Stomach (tissue), 9 donors: Measurements from ENCODE around the gene MKX. TPM values are rescaled to one million over a fixed set of nuclear protein-coding genes. Genes with fewer than 3 reads are reported as not detected.

Source experiments
- DNase-seq, 2 donors: peaks; one replicate each; pipeline versions ENCODE4 v3.0.0 to v3.0.0-alpha.2; 2013 to 2019
- H3K27ac ChIP-seq, 5 donors: fragments of 200-600 bp in 4 of 5; sonication (generic) in 4 of 5; one replicate each; pipeline ENCODE4 v1.5.1; 2013 to 2019; ENCODE audit warnings: mild to moderate bottlenecking in 1 of 5, moderate library complexity in 1 of 5
- H3K27me3 ChIP-seq, 3 donors: fragments of 200-600 bp; sonication (generic); one replicate each; pipeline ENCODE4 v1.5.1; 2017 to 2019; ENCODE audit warnings: mixed run types in 1 of 3
- H3K36me3 ChIP-seq, 4 donors: fragments of 200-600 bp; sonication (generic); 1 replicate in 3 of 4; 2 replicates in 1 of 4; pipeline ENCODE4 v1.5.1; 2016 to 2019
- H3K4me1 ChIP-seq, 4 donors: fragments of 200-600 bp; sonication (generic); one replicate each; pipeline ENCODE4 v1.5.1; 2016 to 2019
- H3K4me3 ChIP-seq, 4 donors: fragments of 200-600 bp; sonication (generic) in 3 of 4; one replicate each; pipeline ENCODE4 v1.5.1; 2016 to 2019; ENCODE audit warnings: mild to moderate bottlenecking in 1 of 4
- H3K9me3 ChIP-seq, 4 donors: fragments of 200-600 bp; sonication (generic); one replicate each; pipeline ENCODE4 v1.5.1; 2016 to 2019
- EP300 ChIP-seq: sonication (generic); formaldehyde crosslinking; IDR thresholded peaks from one replicate; pipeline ENCODE4 v1.6.1; 2017; ENCODE audit warnings: antibody characterized with exemption
- POLR2A ChIP-seq, 4 donors: fragments of 450-650 bp; IDR thresholded peaks; one replicate each; pipeline ENCODE4 v1.6.1; 2016; ENCODE audit warnings: antibody characterized with exemption in 4 of 4, control low read depth in 2 of 4, mild to moderate bottlenecking in 1 of 4, moderate library complexity in 1 of 4
- POLR2AphosphoS5 ChIP-seq, 3 donors: sonication (generic); formaldehyde crosslinking; IDR thresholded peaks; one replicate each; pipeline ENCODE4 v1.6.1; 2016; ENCODE audit warnings: antibody characterized with exemption in 3 of 3
- WGBS, 5 donors: extraction: QIAGEN DNeasy Blood & Tissue Kit in 3 of 5; methylation state at CpG; one replicate each; pipeline versions ENCODE4 v1.1.5 to v1.1.7; 2013 to 2018; 5-methylcytosine and 5-hydroxymethylcytosine counted together
- intact Hi-C: fragments of 100-400 bp; cut with DNase I; formaldehyde crosslinking; loops from one replicate; pipeline ENCODE4 v1.15.1; 2023; ENCODE audit warnings: low total_unique reads
- polyA plus RNA-seq, 3 donors: library from polyadenylated mRNA; stranded (reverse); fragments of 200-250 nt; gene quantifications; one replicate each; pipeline ENCODE4 v1.2.3, GENCODE V29; 2013
- total RNA-seq, 5 donors: library from RNA; depleted of rRNA; stranded (reverse); fragments of >200 nt; gene quantifications; one replicate each; pipeline versions ENCODE4 v1.1.0 to v1.2.3, GENCODE V29; 2014 to 2016
- TF ChIP-seq, protein P1 (sequence below), 7 experiments: fragments of 450-650 bp in 4 of 7; fragments of 200-600 bp in 3 of 7; sonication (generic) in 3 of 7; IDR thresholded peaks; one replicate each; pipeline ENCODE4 v1.5.1; 2016 to 2019; ENCODE audit warnings: antibody characterized with exemption in 7 of 7, control low read depth in 2 of 7, mild to moderate bottlenecking in 1 of 7
- donor health status: healthy with polysubstance abuse.
- donor health status: Bipolar disorder and iron deficiency.
- donor health status: healthy.

MKX gene
- total and polyA plus RNA-seq, 8 donors = 0.06 to 24.1 (median 2.4) TPM; not detected in 2

DNA sequence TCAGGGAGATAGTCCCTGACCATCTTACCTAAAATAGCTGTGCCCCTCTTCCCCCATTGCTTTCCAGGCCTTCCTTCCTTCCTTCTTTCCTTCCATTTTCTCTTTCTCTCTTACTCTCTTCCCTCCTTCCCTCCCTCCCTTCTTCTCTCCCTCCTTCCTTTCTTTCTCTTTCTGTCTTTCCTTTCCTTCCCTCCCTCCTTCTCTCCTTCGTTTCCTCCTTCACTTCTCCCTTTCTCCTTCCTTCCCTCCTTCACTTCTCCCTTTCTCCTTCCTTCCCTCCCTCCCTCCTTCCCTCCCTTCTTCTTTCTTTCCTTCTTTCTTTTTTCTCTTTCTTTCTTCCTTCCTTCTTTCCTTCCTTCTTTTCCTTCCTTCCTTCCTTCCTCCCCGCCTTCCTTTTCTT lies 24.6 kb upstream of the MKX start:
- TF ChIP-seq POLR2A (IDR thresholded peaks at IDR 0.05) (no peak), POLR2AphosphoS5 (IDR thresholded peaks at IDR 0.05) (no peak), EP300 (no peak)
- TF ChIP-seq, protein P1, sequence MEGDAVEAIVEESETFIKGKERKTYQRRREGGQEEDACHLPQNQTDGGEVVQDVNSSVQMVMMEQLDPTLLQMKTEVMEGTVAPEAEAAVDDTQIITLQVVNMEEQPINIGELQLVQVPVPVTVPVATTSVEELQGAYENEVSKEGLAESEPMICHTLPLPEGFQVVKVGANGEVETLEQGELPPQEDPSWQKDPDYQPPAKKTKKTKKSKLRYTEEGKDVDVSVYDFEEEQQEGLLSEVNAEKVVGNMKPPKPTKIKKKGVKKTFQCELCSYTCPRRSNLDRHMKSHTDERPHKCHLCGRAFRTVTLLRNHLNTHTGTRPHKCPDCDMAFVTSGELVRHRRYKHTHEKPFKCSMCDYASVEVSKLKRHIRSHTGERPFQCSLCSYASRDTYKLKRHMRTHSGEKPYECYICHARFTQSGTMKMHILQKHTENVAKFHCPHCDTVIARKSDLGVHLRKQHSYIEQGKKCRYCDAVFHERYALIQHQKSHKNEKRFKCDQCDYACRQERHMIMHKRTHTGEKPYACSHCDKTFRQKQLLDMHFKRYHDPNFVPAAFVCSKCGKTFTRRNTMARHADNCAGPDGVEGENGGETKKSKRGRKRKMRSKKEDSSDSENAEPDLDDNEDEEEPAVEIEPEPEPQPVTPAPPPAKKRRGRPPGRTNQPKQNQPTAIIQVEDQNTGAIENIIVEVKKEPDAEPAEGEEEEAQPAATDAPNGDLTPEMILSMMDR (IDR thresholded peaks at IDR 0.05) = no peak
- Histone ChIP-seq H3K36me3 (no peaks in the 10 kb centered on the region), H3K4me1 (no peaks in the 10 kb centered on the region), H3K9me3 (no peaks in the 10 kb centered on the region), H3K27ac (no peak overlapping the region), H3K27me3 (peaks cover 0 to 9% (median 0%) of the 10 kb centered on the region in 3 donors), H3K4me3 (no peak overlapping the region)
- no peak for DNase-seq
- intact Hi-C loops = no loop called here
- 76 to 85% (median 83%) methylated on average over 2 of the region's 2 CpGs for WGBS, 5 donors

GRCh38 chr10:27760867-27761266 lies 15.2 kb upstream of the MKX start:
- WGBS, 5 donors = 81 to 93% (median 85%) methylated on average over 5 of the region's 5 CpGs
- Histone ChIP-seq H3K9me3 (no peaks in the 10 kb centered on the region), H3K27me3 (no peaks in the 10 kb centered on the region), H3K27ac (no peak overlapping the region), H3K4me1 (no peaks in the 10 kb centered on the region), H3K36me3 (no peaks in the 10 kb centered on the region), H3K4me3 (no peak overlapping the region)
- no peak for DNase-seq
- TF ChIP-seq, protein P1 (IDR thresholded peaks at IDR 0.05) = no peak
- TF ChIP-seq POLR2A (IDR thresholded peaks at IDR 0.05) = no peak
- TF ChIP-seq EP300 = no peak
- TF ChIP-seq POLR2AphosphoS5 (IDR thresholded peaks at IDR 0.05) = no peak
- intact Hi-C loops = no loop called here

DNA sequence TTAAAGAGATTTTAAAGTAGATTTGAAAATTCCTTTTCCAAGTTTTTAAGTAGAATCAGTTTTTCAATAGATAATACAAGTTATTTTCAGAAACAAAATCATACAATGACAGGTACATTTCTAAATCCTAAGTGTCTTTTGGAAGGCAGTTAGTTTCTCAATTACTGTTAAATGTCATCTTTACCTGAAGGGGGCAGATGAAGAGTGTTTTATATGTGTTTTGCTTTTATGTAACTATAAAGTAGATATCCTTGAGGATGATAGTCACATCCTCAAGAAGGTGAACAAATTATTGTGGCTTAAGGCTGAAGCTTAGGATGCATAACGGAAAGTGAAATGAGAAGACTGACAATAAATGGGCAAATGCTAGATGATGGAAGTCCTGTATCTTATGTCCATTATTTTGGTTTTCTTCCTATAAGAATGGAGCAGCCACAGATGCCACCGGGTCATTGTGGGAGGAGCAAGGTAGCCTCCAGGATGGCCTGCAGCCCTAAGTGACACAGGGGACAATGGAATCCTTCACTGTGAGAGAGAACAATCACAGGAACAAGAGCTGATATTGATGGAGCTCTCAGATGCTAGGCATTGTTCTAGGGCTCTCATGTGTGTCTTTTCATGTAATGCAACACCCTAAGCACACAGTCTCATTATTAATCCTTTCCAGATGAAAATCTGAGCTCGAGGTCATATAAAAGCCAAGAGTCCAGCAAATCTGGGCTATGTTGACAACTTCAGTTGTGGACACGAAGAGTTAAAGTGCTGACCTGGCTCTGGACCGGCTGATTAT lies 14.1 kb upstream of the MKX start:
- WGBS, 5 donors = 46 to 57% (median 47%) methylated on average over 5 of the region's 5 CpGs
- no peak for DNase-seq
- intact Hi-C loops = no loop called here

DNA sequence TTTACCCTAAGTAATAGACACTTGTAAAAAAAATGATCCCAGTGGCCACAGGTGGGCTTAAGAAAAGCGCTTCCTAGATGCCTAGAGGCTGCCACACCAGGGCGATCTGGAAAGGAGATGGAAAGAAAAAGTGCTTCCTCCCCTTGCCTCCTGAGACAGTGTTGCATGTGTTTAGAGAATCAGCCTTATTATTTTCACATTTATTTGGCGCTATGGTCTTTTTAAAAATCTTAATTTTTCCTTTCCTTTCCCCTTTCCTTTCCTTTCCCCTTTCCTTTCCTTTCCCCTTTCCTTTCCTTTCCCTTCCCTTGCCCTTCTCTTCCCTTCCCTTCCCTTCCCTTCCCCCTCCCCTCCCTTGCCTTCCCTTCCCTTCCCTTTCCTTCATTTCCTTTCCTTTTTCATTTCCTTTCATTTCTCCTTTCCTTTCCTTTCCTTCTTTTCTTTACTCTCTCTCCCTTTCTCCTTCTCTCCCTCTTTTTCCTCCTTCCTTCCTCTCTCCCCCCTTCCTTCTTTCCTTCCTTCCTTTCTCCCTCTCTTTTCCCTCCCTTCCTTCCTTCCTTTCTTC lies 7.1 kb upstream of the MKX start:
- no peaks in the 10 kb centered on the region for H3K36me3 ChIP-seq
- no peak overlapping the region for H3K27ac ChIP-seq
- H3K4me3 ChIP-seq = no peak overlapping the region
- TF ChIP-seq EP300 (no peak), POLR2AphosphoS5 (IDR thresholded peaks at IDR 0.05) (no peak), POLR2A (IDR thresholded peaks at IDR 0.05) (no peak)
- TF ChIP-seq, protein P1 (IDR thresholded peaks at IDR 0.05) = no peak
- H3K4me1 ChIP-seq = no peaks in the 10 kb centered on the region
- WGBS, 5 donors = 64 to 89% (median 85%) methylated on average over 3 of the region's 3 CpGs
- intact Hi-C loops = no loop called here
- no peaks in the 10 kb centered on the region for H3K9me3 ChIP-seq
- H3K27me3 ChIP-seq = peaks cover 0 to 44% (median 4%) of the 10 kb centered on the region in 3 donors
- no peak for DNase-seq

More for the DNA sequence above, 14.1 kb upstream of the MKX start:
- Histone ChIP-seq H3K4me1 (no peaks in the 10 kb centered on the region), H3K4me3 (no peak overlapping the region), H3K36me3 (no peaks in the 10 kb centered on the region), H3K27me3 (no peaks in the 10 kb centered on the region), H3K27ac (no peak overlapping the region), H3K9me3 (no peaks in the 10 kb centered on the region)
- TF ChIP-seq EP300 (no peak), POLR2AphosphoS5 (IDR thresholded peaks at IDR 0.05) (no peak), POLR2A (IDR thresholded peaks at IDR 0.05) (no peak)
- TF ChIP-seq, protein P1 (IDR thresholded peaks at IDR 0.05) = no peak
